Spleen (tissue), 11 donors: ENCODE data around the gene INSM1. TPM values are rescaled to one million over a fixed set of nuclear protein-coding genes. Genes with fewer than 3 reads are reported as not detected.
A peak's percentile ranks its signal among the peaks of the same experiment; 100 is the strongest.

Source experiments
- DNase-seq: peaks from one replicate; pipeline ENCODE4 v3.0.0-alpha.2; 2020
- H3K27ac ChIP-seq, 8 donors: fragments of 200-600 bp; sonication (generic) in 7 of 8; 1 replicate in 4 of 8; 2 replicates in 4 of 8; pipeline versions ENCODE4 v1.5.0 to v1.8.0; 2016 to 2021; ENCODE audit warnings: inconsistent platforms in 4 of 8, mild to moderate bottlenecking in 4 of 8, moderate library complexity in 1 of 8
- H3K27me3 ChIP-seq, 7 donors: fragments of 200-600 bp; sonication (generic) in 6 of 7; replicated peaks in 1 of 7; 1 replicate in 4 of 7; 2 replicates in 3 of 7; pipeline versions ENCODE4 v1.5.0 to v1.8.0; 2016 to 2021; ENCODE audit warnings: inconsistent platforms in 3 of 7, mild to moderate bottlenecking in 1 of 7
- H3K36me3 ChIP-seq, 6 donors: fragments of 200-600 bp; sonication (generic) in 5 of 6; 1 replicate in 4 of 6; 2 replicates in 2 of 6; pipeline versions ENCODE4 v1.5.0 to v1.8.0; 2016 to 2021; ENCODE audit warnings: inconsistent platforms in 2 of 6
- H3K4me1 ChIP-seq, 6 donors: fragments of 200-600 bp; sonication (generic) in 5 of 6; 1 replicate in 3 of 6; 2 replicates in 3 of 6; pipeline versions ENCODE4 v1.5.0 to v1.8.0; 2016 to 2021; ENCODE audit warnings: inconsistent platforms in 3 of 6
- H3K4me3 ChIP-seq, 8 donors: fragments of 200-600 bp; sonication (generic) in 7 of 8; 1 replicate in 4 of 8; 2 replicates in 4 of 8; pipeline versions ENCODE4 v1.5.0 to v1.8.0; 2016 to 2021; ENCODE audit warnings: inconsistent platforms in 4 of 8, mild to moderate bottlenecking in 4 of 8, moderate library complexity in 2 of 8
- H3K9me3 ChIP-seq, 8 donors: fragments of 200-600 bp; sonication (generic) in 7 of 8; 1 replicate in 4 of 8; 2 replicates in 4 of 8; pipeline versions ENCODE4 v1.5.0 to v1.8.0; 2016 to 2021; ENCODE audit warnings: inconsistent platforms in 4 of 8
- POLR2A ChIP-seq, 3 donors: fragments of 450-650 bp; IDR thresholded peaks; one replicate each; pipeline ENCODE4 v1.5.1; 2017; ENCODE audit warnings: antibody characterized with exemption in 3 of 3, mild to moderate bottlenecking in 1 of 3
- POLR2AphosphoS5 ChIP-seq, 3 donors: sonication (generic); formaldehyde crosslinking; IDR thresholded peaks; one replicate each; pipeline ENCODE4 v1.5.1; 2017; ENCODE audit warnings: antibody characterized with exemption in 3 of 3
- WGBS, 5 donors: extraction: QIAGEN DNeasy Blood & Tissue Kit in 3 of 5; methylation state at CpG; one replicate each; pipeline versions ENCODE4 v1.1.5 to v1.1.7; 2013 to 2018; 5-methylcytosine and 5-hydroxymethylcytosine counted together
- intact Hi-C: fragments of 100-400 bp; cut with DNase I; formaldehyde crosslinking; loops from one replicate; pipeline ENCODE4 v1.15.0; 2023; ENCODE audit warnings: low total_unique reads
- polyA plus RNA-seq, 3 donors: library from polyadenylated mRNA; stranded (reverse); fragments of 200-250 nt; gene quantifications; one replicate each; pipeline ENCODE4 v1.2.1, GENCODE V29; 2013
- total RNA-seq, 7 donors: library from RNA; depleted of rRNA in 3 of 7; stranded (reverse); fragments of >200 nt in 3 of 7; fragmentation: NEBNext Ultra II Directional in 4 of 7; extraction: Animal tissue kit (Norgen Biotek cat#: 25700) in 4 of 7; gene quantifications; one replicate each; pipeline versions ENCODE4 v1.1.0 to v1.2.1, GENCODE V29; 2016 to 2021
- TF ChIP-seq, protein P1 (sequence below), 11 experiments: fragments of 200-600 bp in 7 of 11; fragments of 450-650 bp in 4 of 11; sonication (generic) in 4 of 11; IDR thresholded peaks in 8 of 11; conservative IDR thresholded peaks in 3 of 11; 1 replicate in 7 of 11; 2 replicates in 4 of 11; pipeline versions ENCODE4 v1.4.0 to v1.8.0; 2016 to 2021; ENCODE audit warnings: antibody characterized with exemption in 11 of 11, inconsistent platforms in 4 of 11, mild to moderate bottlenecking in 1 of 11
- donor health status: healthy with polysubstance abuse.
- donor health status: DM: no; HTN: no; CAD: no; lungs with moderate emphysema.
- donor health status: DM: no; HTN: no; CAD: no.
- donor health status: Bipolar disorder and iron deficiency.
- donor health status: healthy.
- donor health status: DM: no; HTN: no; CAD: no.
- donor health status: DM: yes; HTN: yes; CAD: no.

Gene INSM1
- total and polyA plus RNA-seq, 10 donors: 0.15 to 0.59 (median 0.40) TPM; not detected in 3

DNA sequence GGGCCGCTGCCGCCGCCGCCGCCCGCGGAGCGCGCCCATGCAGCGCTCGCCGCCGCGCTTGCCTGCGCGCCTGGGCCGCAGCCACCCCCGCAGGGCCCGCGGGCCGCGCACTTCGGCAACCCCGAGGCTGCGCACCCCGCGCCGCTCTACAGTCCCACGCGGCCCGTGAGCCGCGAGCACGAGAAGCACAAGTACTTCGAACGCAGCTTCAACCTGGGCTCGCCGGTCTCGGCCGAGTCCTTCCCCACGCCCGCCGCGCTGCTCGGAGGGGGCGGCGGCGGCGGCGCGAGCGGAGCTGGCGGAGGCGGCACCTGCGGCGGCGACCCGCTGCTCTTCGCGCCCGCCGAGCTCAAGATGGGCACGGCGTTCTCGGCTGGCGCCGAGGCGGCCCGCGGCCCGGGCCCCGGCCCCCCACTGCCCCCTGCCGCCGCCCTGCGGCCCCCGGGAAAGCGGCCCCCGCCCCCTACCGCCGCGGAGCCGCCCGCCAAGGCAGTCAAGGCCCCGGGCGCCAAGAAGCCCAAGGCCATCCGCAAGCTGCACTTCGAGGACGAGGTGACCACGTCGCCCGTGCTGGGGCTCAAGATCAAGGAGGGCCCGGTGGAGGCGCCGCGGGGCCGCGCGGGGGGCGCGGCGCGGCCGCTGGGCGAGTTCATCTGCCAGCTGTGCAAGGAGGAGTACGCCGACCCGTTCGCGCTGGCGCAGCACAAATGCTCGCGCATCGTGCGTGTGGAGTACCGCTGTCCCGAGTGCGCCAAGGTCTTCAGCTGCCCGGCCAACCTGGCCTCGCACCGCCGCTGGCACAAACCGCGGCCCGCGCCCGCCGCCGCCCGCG lies 730 bp downstream of the INSM1 start:
- no peak for DNase-seq
- WGBS, 5 donors: 1 to 2% (median 1%) methylated on average over 20 to 130 of the region's 130 CpGs
- H3K4me3 ChIP-seq: peak overlapping the region in 7 of 8 donors; percentile 20 to 67 (median 31)
- intact Hi-C loops: no loop called here
- TF ChIP-seq POLR2A (IDR thresholded peaks at IDR 0.05) (no peak), POLR2AphosphoS5 (IDR thresholded peaks at IDR 0.05) (no peak)
- TF ChIP-seq, protein P1, sequence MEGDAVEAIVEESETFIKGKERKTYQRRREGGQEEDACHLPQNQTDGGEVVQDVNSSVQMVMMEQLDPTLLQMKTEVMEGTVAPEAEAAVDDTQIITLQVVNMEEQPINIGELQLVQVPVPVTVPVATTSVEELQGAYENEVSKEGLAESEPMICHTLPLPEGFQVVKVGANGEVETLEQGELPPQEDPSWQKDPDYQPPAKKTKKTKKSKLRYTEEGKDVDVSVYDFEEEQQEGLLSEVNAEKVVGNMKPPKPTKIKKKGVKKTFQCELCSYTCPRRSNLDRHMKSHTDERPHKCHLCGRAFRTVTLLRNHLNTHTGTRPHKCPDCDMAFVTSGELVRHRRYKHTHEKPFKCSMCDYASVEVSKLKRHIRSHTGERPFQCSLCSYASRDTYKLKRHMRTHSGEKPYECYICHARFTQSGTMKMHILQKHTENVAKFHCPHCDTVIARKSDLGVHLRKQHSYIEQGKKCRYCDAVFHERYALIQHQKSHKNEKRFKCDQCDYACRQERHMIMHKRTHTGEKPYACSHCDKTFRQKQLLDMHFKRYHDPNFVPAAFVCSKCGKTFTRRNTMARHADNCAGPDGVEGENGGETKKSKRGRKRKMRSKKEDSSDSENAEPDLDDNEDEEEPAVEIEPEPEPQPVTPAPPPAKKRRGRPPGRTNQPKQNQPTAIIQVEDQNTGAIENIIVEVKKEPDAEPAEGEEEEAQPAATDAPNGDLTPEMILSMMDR (IDR thresholded peaks at IDR 0.05 in 8 of 11, conservative IDR thresholded peaks at IDR 0.05 in 3 of 11): no peak
- peaks cover 14 to 55% (median 38%) of the 10 kb centered on the region in 6 donors for H3K4me1 ChIP-seq
- no peaks in the 10 kb centered on the region for H3K36me3 ChIP-seq
- peaks cover 16 to 100% (median 90%) of the 10 kb centered on the region in 7 donors for H3K27me3 ChIP-seq
- no peak overlapping the region for H3K27ac ChIP-seq
- H3K9me3 ChIP-seq: no peaks in the 10 kb centered on the region

DNA sequence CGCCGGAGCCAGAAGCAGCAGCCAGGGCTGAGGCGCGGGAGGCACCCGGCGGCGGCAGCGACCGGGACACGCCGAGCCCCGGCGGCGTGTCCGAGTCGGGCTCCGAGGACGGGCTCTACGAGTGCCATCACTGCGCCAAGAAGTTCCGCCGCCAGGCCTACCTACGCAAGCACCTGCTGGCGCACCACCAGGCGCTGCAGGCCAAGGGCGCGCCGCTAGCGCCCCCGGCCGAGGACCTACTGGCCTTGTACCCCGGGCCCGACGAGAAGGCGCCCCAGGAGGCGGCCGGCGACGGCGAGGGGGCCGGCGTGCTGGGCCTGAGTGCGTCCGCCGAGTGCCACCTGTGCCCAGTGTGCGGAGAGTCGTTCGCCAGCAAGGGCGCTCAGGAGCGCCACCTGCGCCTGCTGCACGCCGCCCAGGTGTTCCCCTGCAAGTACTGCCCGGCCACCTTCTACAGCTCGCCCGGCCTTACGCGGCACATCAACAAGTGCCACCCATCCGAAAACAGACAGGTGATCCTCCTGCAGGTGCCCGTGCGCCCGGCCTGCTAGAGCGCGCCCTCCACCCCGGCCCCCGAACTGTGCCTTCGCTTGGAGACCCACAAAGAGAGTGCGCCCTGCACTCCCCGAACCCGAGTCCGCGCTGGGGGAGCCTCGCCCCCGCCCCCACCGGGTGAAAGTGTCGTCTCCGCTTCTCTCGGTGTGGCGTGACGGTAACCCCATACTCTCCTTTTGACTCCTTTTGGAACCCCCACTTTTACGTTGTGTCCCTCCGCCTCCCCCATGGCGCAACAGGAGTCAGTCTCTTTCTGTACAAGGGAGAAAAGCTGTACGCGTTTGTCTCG lies 1.6 kb downstream of the INSM1 start:
- Histone ChIP-seq H3K36me3 (no peaks in the 10 kb centered on the region), H3K27me3 (peaks cover 12 to 100% (median 90%) of the 10 kb centered on the region in 7 donors), H3K27ac (no peak overlapping the region), H3K4me1 (peaks cover 14 to 46% (median 30%) of the 10 kb centered on the region in 6 donors), H3K9me3 (no peaks in the 10 kb centered on the region), H3K4me3 (peak overlapping the region in 7 of 8 donors; percentile 15 to 67 (median 31))
- intact Hi-C loops: no loop called here
- DNase-seq: no peak
- 1 to 4% (median 3%) methylated on average over 8 to 86 of the region's 86 CpGs for WGBS, 5 donors
- TF ChIP-seq POLR2AphosphoS5 (IDR thresholded peaks at IDR 0.05): no peak
- TF ChIP-seq, protein P1 (IDR thresholded peaks at IDR 0.05 in 8 of 11, conservative IDR thresholded peaks at IDR 0.05 in 3 of 11): no peak
- TF ChIP-seq POLR2A (IDR thresholded peaks at IDR 0.05): no peak

DNA sequence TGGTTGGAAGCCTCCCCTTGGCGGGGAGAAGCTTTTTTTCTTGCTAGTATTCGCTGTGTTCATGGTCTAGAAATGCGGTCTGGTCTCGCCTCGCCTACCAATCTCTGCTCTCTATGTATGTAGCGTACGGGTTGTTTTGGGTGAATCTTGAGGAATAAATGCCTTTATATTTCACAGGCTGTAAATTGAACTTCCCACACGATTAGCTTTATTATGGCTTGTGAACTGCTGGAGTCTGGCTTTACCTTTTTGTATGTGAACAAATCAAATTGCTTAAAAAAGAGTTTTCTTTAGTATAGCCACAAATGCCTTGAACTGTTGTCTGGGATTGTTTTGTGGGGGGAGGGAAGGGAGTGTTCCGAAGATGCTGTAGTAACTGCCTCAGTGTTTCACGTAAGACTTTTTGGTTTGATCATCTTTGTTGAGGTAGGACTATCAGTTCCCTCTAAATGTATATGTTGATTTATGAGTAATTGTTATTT lies 2.2 kb downstream of the INSM1 start:
- intact Hi-C loops: no loop called here
- DNase-seq: no peak
- Histone ChIP-seq H3K4me3 (no peak overlapping the region), H3K9me3 (no peaks in the 10 kb centered on the region), H3K4me1 (peaks cover 14 to 40% (median 27%) of the 10 kb centered on the region in 6 donors), H3K36me3 (no peaks in the 10 kb centered on the region), H3K27me3 (peaks cover 12 to 100% (median 88%) of the 10 kb centered on the region in 7 donors), H3K27ac (no peak overlapping the region)
- TF ChIP-seq POLR2AphosphoS5 (IDR thresholded peaks at IDR 0.05): no peak
- no peak for TF ChIP-seq POLR2A (IDR thresholded peaks at IDR 0.05)
- TF ChIP-seq, protein P1 (IDR thresholded peaks at IDR 0.05 in 8 of 11, conservative IDR thresholded peaks at IDR 0.05 in 3 of 11): no peak
- 14 to 19% (median 15%) methylated on average over 10 of the region's 10 CpGs for WGBS, 5 donors
